Measurements from ENCODE around the gene FBXO11. TPM values are rescaled to one million over a fixed set of nuclear protein-coding genes. Genes with fewer than 3 reads are reported as not detected.
"Not testable (repeated sequence)": the region's sequence is repeated elsewhere in the genome, so short reads cannot be mapped to it uniquely, and the experiment has no call there.

The FBXO11 gene
- polyA plus RNA-seq, 1 donor = 55.4 TPM

DNA sequence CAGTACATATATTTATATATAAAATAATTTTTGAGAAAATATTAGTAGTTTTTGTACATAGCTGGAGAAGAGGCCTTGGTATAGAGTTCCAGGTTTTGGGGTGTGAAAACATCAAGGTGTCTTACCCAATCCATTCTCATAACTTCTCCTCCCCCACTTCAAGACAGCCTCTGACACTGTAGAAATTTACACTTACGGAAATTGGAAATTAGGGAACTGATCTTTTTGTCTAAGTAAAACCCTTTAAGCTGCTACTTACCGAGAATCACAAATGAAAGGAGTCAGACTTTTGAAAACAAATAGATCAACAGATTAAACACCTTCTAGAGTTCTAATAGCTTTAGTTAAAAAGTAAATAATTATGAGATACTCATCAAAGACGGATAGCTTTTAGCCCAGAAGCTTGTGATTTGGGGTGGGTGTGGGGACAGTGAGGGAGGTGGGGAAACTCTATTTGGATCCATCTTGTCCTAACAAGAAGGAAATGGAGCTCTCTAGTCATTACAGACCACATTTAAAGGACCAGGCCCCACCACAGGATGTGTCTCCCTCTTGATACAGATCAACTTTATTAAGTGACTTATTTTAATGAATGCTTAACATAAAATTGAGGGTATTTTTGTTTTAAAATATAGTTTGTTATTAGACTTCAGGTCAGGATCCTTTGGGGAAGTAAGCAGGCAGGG is 11.1 kb upstream of the FBXO11 start:
- H3K27ac ChIP-seq (ENCODE audit: low read length) = no peak overlapping the region
- no peaks in the 10 kb centered on the region for H3K36me3 ChIP-seq (ENCODE audit: control insufficient read depth, insufficient read depth, low read length)
- H3K9me3 ChIP-seq (ENCODE audit: control insufficient read depth, low read depth, low read length) = no peaks in the 10 kb centered on the region
- 80% methylated on average over 1 of the region's 3 CpGs for WGBS (ENCODE audit: insufficient coverage, low lambda C conversion rate)
- no peaks in the 10 kb centered on the region for H3K27me3 ChIP-seq (ENCODE audit: control insufficient read depth, insufficient read depth, low read length)
- H3K4me3 ChIP-seq (ENCODE audit: low read length) = no peak overlapping the region
- no peaks in the 10 kb centered on the region for H3K4me1 ChIP-seq (ENCODE audit: control insufficient read depth, insufficient read depth, low read length)
- DNase-seq = no peak

DNA sequence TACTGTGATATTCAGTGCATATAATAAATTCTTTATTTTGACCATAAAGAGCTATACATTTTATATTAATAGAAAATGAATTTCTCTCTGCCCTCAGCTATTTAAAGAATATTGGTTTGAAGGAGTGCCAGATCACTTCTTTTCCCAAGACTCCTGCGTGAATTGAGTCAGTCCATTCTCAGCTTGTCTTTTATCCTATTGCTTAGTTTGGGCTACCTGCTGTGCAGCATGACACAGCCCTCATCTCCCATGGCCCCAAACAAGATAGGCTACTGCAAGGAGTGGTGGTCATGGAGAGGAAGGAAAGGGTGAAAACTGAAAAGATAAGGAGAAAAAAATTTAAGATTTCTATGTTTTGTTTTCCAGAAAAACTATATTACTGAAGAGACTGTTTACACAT is 10.1 kb upstream of the FBXO11 start:
- DNase-seq = no peak
- no peaks in the 10 kb centered on the region for H3K9me3 ChIP-seq (ENCODE audit: control insufficient read depth, low read depth, low read length)
- no peaks in the 10 kb centered on the region for H3K36me3 ChIP-seq (ENCODE audit: control insufficient read depth, insufficient read depth, low read length)
- WGBS (ENCODE audit: insufficient coverage, low lambda C conversion rate) = no CpG with 5 or more reads among the region's 1 CpG
- no peak overlapping the region for H3K4me3 ChIP-seq (ENCODE audit: low read length)
- no peaks in the 10 kb centered on the region for H3K4me1 ChIP-seq (ENCODE audit: control insufficient read depth, insufficient read depth, low read length)
- H3K27me3 ChIP-seq (ENCODE audit: control insufficient read depth, insufficient read depth, low read length) = no peaks in the 10 kb centered on the region
- no peak overlapping the region for H3K27ac ChIP-seq (ENCODE audit: low read length)

DNA sequence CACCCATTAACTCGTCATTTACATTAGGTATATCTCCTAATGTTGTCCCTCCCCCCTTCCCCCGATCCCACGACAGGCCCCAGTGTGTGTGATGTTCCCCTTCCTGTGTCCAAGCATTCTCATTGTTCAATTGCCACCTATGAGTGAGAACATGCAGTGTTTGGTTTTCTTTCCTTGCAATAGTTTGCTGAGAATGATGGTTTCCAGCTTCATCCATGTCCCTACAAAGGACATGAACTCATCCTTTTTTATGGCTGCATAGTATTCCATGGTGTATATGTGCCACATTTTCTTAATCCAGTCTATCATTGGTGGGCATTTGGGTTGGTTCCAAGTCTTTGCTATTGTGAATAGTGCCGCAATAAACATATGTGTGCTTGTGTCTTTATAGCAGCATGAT is 4.4 kb upstream of the FBXO11 start:
- not testable (repeated sequence) for H3K4me1 ChIP-seq (ENCODE audit: control insufficient read depth, insufficient read depth, low read length); H3K36me3 ChIP-seq (ENCODE audit: control insufficient read depth, insufficient read depth, low read length); H3K4me3 ChIP-seq (ENCODE audit: low read length); H3K27ac ChIP-seq (ENCODE audit: low read length); H3K27me3 ChIP-seq (ENCODE audit: control insufficient read depth, insufficient read depth, low read length); H3K9me3 ChIP-seq (ENCODE audit: control insufficient read depth, low read depth, low read length); DNase-seq
- no CpG with 5 or more reads among the region's 4 CpGs for WGBS (ENCODE audit: insufficient coverage, low lambda C conversion rate)

DNA sequence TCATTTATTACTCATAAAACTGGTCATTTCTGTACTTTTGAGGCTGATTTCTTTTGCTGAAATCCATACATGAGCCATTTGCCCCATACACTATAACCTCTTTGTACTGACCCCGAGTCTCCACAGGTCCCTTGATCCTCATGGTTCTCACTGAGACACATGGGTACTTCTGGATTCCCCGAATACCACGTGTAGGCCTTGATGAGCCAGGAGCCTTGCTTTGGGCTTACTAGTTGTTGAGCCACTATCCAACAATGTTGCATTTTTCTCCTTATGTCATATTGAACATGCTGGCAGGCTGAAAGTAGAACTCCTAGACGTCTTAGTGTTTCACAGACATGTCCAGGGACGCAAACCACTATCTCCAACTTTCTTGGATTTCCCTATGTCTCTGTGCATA is 2.4 kb upstream of the FBXO11 start:
- H3K36me3 ChIP-seq (ENCODE audit: control insufficient read depth, insufficient read depth, low read length) = no peaks in the 10 kb centered on the region
- H3K9me3 ChIP-seq (ENCODE audit: control insufficient read depth, low read depth, low read length) = no peaks in the 10 kb centered on the region
- H3K4me3 ChIP-seq (ENCODE audit: low read length) = no peak overlapping the region
- H3K27ac ChIP-seq (ENCODE audit: low read length) = no peak overlapping the region
- no peaks in the 10 kb centered on the region for H3K27me3 ChIP-seq (ENCODE audit: control insufficient read depth, insufficient read depth, low read length)
- H3K4me1 ChIP-seq (ENCODE audit: control insufficient read depth, insufficient read depth, low read length) = peaks cover 4% of the 10 kb centered on the region
- WGBS (ENCODE audit: insufficient coverage, low lambda C conversion rate) = no CpG with 5 or more reads among the region's 5 CpGs
- DNase-seq = no peak

DNA sequence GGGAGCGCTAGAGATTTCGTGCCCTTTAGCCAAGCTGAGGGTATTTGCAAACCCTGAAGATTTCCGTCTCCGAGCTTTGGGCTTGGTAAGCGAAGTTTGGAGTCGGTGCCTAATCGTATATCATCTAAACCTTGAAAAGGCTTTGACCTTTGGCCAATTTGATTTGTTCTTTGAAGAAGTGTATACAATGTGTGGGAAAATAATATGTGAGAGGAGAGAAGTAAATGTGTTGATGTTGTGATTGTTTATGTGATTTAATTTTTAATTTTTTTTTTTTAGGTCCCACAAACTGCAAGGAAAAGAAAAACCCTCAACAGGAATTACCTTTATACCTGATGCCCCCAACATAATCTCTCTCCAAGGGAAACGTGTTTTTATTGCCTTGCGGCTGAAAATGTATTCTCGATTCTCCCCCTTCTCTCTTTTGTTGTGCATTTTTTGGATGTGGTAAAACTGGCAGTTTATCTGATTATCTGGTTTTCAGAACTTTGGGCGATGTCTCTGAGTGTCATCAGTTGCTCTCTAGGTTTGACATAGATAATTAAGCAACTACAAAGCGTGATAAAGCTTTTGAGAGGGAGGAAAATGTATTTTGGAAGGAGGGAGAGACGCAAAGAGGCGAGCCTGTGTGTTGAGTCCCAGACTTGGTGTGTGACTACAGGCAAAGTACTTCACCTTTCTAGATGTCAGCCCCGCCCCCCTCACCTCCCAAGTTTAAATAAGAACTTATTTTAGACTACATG is 912 bp upstream of the FBXO11 start:
- H3K27ac ChIP-seq (ENCODE audit: low read length) = peak overlapping the region; percentile 76
- no peaks in the 10 kb centered on the region for H3K27me3 ChIP-seq (ENCODE audit: control insufficient read depth, insufficient read depth, low read length)
- H3K9me3 ChIP-seq (ENCODE audit: control insufficient read depth, low read depth, low read length) = no peaks in the 10 kb centered on the region
- H3K4me3 ChIP-seq (ENCODE audit: low read length) = peak overlapping the region; percentile 48
- H3K4me1 ChIP-seq (ENCODE audit: control insufficient read depth, insufficient read depth, low read length) = peaks cover 4% of the 10 kb centered on the region
- DNase-seq = peak in 1 of 2 donors; percentile 22
- 14% methylated on average over 1 of the region's 15 CpGs for WGBS (ENCODE audit: insufficient coverage, low lambda C conversion rate)
- no peaks in the 10 kb centered on the region for H3K36me3 ChIP-seq (ENCODE audit: control insufficient read depth, insufficient read depth, low read length)

DNA sequence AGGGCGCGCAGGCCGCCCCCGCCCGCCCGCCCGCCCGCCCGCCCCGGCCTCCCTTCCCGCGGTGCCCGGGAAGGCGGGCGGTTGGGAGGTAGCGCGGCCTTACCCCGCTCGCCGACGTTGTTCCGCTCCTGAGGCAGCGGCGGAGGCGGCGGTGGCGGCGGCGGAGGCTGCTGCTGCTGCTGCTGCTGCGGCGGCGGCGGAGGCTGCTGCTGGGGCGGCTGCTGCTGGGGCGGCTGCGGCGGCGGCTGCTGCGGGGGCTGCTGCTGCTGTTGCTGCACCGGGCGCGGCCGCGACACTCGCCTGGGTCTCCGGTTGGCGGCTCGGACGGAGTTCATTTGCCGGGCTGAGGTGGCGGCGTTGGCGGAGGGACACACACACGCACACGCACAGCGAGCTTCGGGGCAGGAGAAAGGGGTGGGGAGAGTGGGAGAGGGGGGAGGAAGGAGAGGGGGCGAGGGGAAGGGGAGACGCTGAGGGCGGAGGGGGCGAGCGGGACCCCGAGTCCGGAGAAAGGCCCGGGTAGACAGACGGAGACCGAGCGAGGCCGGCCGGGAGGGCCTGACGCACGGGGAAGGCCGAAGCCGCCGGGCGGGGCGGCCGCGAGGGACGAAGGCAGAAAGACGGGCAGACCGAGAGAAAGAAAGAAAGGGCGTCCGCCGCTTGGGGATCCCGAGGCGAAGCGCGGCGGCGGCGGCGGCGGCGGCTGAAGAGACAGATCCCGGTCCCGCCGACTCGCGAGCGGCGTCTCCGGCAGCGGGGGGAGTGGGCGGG is 727 bp downstream of the FBXO11 start:
- peak overlapping the region; percentile 97 for H3K4me3 ChIP-seq (ENCODE audit: low read length)
- WGBS (ENCODE audit: insufficient coverage, low lambda C conversion rate) = no CpG with 5 or more reads among the region's 105 CpGs
- H3K27me3 ChIP-seq (ENCODE audit: control insufficient read depth, insufficient read depth, low read length) = no peaks in the 10 kb centered on the region
- peak; percentile 33 to 82 for DNase-seq
- H3K4me1 ChIP-seq (ENCODE audit: control insufficient read depth, insufficient read depth, low read length) = peaks cover 4% of the 10 kb centered on the region
- H3K36me3 ChIP-seq (ENCODE audit: control insufficient read depth, insufficient read depth, low read length) = no peaks in the 10 kb centered on the region
- no peaks in the 10 kb centered on the region for H3K9me3 ChIP-seq (ENCODE audit: control insufficient read depth, low read depth, low read length)
- peak overlapping the region; percentile 100 for H3K27ac ChIP-seq (ENCODE audit: low read length)

DNA sequence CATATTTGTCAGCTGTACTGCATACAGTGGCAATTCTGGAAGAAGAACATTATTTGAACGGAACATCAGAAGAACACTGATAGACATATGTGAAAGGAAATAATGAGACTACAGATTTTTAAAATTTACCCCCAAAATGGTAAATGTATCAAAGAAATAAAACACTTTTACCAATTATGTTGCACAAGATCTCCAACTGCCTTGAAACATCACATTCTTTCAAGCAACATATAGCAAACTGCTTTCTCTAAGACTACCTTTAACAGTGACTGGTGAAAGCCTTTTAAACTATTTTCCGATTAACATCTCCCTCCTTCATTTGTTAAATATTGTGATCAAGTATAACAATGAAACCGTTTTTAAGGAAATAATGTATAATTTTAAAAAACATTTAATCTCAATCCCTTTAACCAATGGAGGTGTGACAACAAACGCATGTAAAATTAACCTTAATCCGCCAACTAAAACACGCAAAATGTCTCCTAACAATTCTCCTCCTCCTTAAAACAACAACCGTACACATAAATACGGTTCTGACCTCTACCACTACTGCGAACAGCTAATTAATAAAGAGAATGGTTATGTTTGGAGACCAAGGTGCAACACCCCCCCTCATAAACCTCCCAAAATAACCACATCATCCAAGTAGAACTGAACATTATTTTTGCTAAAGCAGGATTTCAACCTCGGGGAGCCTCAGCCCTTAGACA is 2.4 kb downstream of the FBXO11 start:
- H3K4me1 ChIP-seq (ENCODE audit: control insufficient read depth, insufficient read depth, low read length) = peaks cover 4% of the 10 kb centered on the region
- peak overlapping the region; percentile 100 for H3K27ac ChIP-seq (ENCODE audit: low read length)
- WGBS (ENCODE audit: insufficient coverage, low lambda C conversion rate) = 0% methylated on average over 2 of the region's 10 CpGs

DNA sequence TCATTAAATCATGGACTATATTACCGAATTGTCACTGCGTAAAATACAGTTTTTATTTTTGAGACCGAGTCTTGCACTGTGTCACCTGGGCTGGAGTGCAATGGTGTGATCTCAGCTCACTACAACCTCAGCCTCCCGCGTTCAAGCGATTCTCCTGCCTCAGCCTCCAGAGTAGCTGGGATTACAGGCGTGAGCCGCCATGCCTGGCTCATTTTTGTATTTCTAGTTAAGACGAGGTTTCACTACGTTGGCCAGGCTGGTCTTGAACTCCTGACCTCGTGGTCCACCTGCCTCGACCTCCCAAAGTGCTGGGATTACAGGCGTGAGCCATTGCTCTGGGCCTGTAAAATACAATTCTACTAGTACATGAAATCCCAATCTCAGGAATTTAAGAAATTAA is 4.4 kb downstream of the FBXO11 start:
- H3K4me3 ChIP-seq (ENCODE audit: low read length); H3K27me3 ChIP-seq (ENCODE audit: control insufficient read depth, insufficient read depth, low read length); H3K4me1 ChIP-seq (ENCODE audit: control insufficient read depth, insufficient read depth, low read length); H3K27ac ChIP-seq (ENCODE audit: low read length); H3K9me3 ChIP-seq (ENCODE audit: control insufficient read depth, low read depth, low read length); DNase-seq; H3K36me3 ChIP-seq (ENCODE audit: control insufficient read depth, insufficient read depth, low read length): not testable (repeated sequence)
- 94% methylated on average over 2 of the region's 13 CpGs for WGBS (ENCODE audit: insufficient coverage, low lambda C conversion rate)

More for the DNA sequence above, 2.4 kb downstream of the FBXO11 start:
- H3K27me3 ChIP-seq (ENCODE audit: control insufficient read depth, insufficient read depth, low read length) = no peaks in the 10 kb centered on the region
- H3K36me3 ChIP-seq (ENCODE audit: control insufficient read depth, insufficient read depth, low read length) = no peaks in the 10 kb centered on the region
- peak overlapping the region; percentile 97 for H3K4me3 ChIP-seq (ENCODE audit: low read length)
- DNase-seq = peak in 1 of 2 donors; percentile 9
- no peaks in the 10 kb centered on the region for H3K9me3 ChIP-seq (ENCODE audit: control insufficient read depth, low read depth, low read length)

DNA sequence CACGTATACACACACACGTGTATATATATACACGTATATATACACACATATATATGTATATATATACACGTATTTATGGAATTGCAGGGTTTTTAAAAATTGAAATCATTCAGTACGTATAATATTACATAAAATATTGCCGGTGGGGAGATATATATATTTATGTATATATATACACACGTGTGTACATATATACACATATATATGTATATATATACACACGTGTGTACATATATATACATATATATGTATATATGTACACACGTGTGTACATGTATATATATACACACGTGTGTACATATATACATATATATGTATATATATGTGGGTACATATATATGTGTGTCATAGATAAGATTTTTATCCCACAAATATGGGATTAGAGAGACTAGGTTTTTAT is 5.4 kb downstream of the FBXO11 start:
- 100% methylated on average over 1 of the region's 10 CpGs for WGBS (ENCODE audit: insufficient coverage, low lambda C conversion rate)
- no peaks in the 10 kb centered on the region for H3K4me1 ChIP-seq (ENCODE audit: control insufficient read depth, insufficient read depth, low read length)
- H3K9me3 ChIP-seq (ENCODE audit: control insufficient read depth, low read depth, low read length) = no peaks in the 10 kb centered on the region
- H3K36me3 ChIP-seq (ENCODE audit: control insufficient read depth, insufficient read depth, low read length) = no peaks in the 10 kb centered on the region
- H3K27ac ChIP-seq (ENCODE audit: low read length) = no peak overlapping the region
- DNase-seq = no peak
- no peak overlapping the region for H3K4me3 ChIP-seq (ENCODE audit: low read length)
- H3K27me3 ChIP-seq (ENCODE audit: control insufficient read depth, insufficient read depth, low read length) = no peaks in the 10 kb centered on the region
